GM23338 (cell line): ENCODE measurements around the gene KRTAP5-2. TPM values are rescaled to one million over a fixed set of nuclear protein-coding genes. Genes with fewer than 3 reads are reported as not detected.

Source experiments
- EZH2 ChIP-seq: fragments of 200-600 bp; sonication (generic); IDR thresholded peaks from one replicate; pipeline ENCODE4 v1.8.0; 2017; ENCODE audit warnings: antibody characterized with exemption, mild to moderate bottlenecking, low read depth; ENCODE audit not compliant: unreplicated experiment
- POLR2AphosphoS5 ChIP-seq: IDR thresholded peaks from 2 replicates; pipeline ENCODE4 v1.6.1; 2016; ENCODE audit warnings: antibody characterized with exemption, low read depth
- STAT1 ChIP-seq: IDR thresholded peaks from one replicate; pipeline ENCODE4 v1.6.1; 2016; ENCODE audit warnings: antibody characterized with exemption; ENCODE audit not compliant: unreplicated experiment
- ZNF114 ChIP-seq: fragments of 250-450 bp; sonication (Bioruptor Pico); IDR thresholded peaks from 2 replicates; pipeline ENCODE4 v1.5.0; 2020; ENCODE audit warnings: mild to moderate bottlenecking, moderate library complexity
- ZNF331 ChIP-seq: fragments of 250-450 bp; sonication (Bioruptor Pico); IDR thresholded peaks from 2 replicates; pipeline ENCODE4 v1.5.0; 2020; ENCODE audit warnings: low read depth, mild to moderate bottlenecking, moderate library complexity
- polyA plus RNA-seq: library from polyadenylated mRNA; unstranded; fragments of >200 nt; fragmentation: Nextera tagmentation; extraction: Ambion mirVana; gene quantifications from 2 replicates; pipeline ENCODE4 v1.2.1, GENCODE V29; 2016
- total RNA-seq: library from RNA; depleted of rRNA; stranded (reverse); fragments of >200 nt; shearing (Covaris generic); gene quantifications from 2 replicates; pipeline ENCODE4 v1.2.3, GENCODE V29; 2014
- TF ChIP-seq, protein P1 (sequence below): fragments of 250-450 bp; sonication (Bioruptor Pico); IDR thresholded peaks from 2 replicates; pipeline ENCODE4 v1.5.0; 2020; ENCODE audit warnings: mild to moderate bottlenecking, moderate library complexity
- TF ChIP-seq, protein P2 (sequence below): IDR thresholded peaks from one replicate; pipeline ENCODE4 v1.6.1; 2018; ENCODE audit warnings: antibody characterized with exemption; ENCODE audit not compliant: unreplicated experiment
- TF ChIP-seq, protein P3 (sequence below), 2 experiments: fragments of 200-600 bp in 1 of 2; sonication (generic) in 1 of 2; conservative IDR thresholded peaks; 2 replicates each; pipeline versions ENCODE4 v1.5.1 to v1.6.1; 2016 to 2017; ENCODE audit warnings: antibody characterized with exemption in 2 of 2, low read depth in 2 of 2, mild to moderate bottlenecking in 2 of 2, moderate library complexity in 1 of 2

Gene KRTAP5-2
- total and polyA plus RNA-seq, 2 experiments from 2014 or later, result not detected

DNA sequence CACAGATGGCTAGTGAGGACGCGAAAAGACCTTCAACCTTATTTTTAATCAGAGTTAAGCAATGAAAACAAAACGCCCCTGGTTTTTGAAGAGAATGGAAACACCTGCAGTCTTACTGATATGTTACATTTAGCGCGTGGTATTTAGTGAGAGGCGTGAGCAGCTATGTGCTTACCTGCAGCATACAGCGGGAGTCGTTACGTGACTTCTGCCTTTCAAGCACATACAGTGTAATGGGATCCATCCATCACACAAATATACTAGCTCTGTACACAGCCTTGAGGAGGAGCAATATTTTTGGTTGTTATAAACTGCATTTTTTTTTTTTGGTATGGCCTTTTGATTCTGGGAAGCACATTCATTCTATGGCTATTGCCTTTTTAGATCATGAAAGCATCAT lies 5.5 kb downstream of the KRTAP5-2 start (continued):
- TF ChIP-seq, protein P1, sequence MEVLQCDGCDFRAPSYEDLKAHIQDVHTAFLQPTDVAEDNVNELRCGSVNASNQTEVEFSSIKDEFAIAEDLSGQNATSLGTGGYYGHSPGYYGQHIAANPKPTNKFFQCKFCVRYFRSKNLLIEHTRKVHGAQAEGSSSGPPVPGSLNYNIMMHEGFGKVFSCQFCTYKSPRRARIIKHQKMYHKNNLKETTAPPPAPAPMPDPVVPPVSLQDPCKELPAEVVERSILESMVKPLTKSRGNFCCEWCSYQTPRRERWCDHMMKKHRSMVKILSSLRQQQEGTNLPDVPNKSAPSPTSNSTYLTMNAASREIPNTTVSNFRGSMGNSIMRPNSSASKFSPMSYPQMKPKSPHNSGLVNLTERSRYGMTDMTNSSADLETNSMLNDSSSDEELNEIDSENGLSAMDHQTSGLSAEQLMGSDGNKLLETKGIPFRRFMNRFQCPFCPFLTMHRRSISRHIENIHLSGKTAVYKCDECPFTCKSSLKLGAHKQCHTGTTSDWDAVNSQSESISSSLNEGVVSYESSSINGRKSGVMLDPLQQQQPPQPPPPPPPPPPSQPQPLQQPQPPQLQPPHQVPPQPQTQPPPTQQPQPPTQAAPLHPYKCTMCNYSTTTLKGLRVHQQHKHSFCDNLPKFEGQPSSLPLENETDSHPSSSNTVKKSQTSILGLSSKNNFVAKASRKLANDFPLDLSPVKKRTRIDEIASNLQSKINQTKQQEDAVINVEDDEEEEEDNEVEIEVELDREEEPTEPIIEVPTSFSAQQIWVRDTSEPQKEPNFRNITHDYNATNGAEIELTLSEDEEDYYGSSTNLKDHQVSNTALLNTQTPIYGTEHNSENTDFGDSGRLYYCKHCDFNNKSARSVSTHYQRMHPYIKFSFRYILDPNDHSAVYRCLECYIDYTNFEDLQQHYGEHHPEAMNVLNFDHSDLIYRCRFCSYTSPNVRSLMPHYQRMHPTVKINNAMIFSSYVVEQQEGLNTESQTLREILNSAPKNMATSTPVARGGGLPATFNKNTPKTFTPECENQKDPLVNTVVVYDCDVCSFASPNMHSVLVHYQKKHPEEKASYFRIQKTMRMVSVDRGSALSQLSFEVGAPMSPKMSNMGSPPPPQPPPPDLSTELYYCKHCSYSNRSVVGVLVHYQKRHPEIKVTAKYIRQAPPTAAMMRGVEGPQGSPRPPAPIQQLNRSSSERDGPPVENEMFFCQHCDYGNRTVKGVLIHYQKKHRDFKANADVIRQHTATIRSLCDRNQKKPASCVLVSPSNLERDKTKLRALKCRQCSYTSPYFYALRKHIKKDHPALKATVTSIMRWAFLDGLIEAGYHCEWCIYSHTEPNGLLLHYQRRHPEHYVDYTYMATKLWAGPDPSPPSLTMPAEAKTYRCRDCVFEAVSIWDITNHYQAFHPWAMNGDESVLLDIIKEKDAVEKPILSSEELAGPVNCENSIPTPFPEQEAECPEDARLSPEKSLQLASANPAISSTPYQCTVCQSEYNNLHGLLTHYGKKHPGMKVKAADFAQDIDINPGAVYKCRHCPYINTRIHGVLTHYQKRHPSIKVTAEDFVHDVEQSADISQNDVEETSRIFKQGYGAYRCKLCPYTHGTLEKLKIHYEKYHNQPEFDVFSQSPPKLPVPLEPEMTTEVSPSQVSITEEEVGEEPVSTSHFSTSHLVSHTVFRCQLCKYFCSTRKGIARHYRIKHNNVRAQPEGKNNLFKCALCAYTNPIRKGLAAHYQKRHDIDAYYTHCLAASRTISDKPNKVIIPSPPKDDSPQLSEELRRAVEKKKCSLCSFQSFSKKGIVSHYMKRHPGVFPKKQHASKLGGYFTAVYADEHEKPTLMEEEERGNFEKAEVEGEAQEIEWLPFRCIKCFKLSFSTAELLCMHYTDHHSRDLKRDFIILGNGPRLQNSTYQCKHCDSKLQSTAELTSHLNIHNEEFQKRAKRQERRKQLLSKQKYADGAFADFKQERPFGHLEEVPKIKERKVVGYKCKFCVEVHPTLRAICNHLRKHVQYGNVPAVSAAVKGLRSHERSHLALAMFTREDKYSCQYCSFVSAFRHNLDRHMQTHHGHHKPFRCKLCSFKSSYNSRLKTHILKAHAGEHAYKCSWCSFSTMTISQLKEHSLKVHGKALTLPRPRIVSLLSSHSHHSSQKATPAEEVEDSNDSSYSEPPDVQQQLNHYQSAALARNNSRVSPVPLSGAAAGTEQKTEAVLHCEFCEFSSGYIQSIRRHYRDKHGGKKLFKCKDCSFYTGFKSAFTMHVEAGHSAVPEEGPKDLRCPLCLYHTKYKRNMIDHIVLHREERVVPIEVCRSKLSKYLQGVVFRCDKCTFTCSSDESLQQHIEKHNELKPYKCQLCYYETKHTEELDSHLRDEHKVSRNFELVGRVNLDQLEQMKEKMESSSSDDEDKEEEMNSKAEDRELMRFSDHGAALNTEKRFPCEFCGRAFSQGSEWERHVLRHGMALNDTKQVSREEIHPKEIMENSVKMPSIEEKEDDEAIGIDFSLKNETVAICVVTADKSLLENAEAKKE (CRISPR knock-in tag), result no peak
- TF ChIP-seq EZH2 (no peak), POLR2AphosphoS5 (no peak), ZNF331 (CRISPR knock-in tag) (no peak), ZNF114 (no peak), STAT1 (no peak)
- TF ChIP-seq, protein P2, sequence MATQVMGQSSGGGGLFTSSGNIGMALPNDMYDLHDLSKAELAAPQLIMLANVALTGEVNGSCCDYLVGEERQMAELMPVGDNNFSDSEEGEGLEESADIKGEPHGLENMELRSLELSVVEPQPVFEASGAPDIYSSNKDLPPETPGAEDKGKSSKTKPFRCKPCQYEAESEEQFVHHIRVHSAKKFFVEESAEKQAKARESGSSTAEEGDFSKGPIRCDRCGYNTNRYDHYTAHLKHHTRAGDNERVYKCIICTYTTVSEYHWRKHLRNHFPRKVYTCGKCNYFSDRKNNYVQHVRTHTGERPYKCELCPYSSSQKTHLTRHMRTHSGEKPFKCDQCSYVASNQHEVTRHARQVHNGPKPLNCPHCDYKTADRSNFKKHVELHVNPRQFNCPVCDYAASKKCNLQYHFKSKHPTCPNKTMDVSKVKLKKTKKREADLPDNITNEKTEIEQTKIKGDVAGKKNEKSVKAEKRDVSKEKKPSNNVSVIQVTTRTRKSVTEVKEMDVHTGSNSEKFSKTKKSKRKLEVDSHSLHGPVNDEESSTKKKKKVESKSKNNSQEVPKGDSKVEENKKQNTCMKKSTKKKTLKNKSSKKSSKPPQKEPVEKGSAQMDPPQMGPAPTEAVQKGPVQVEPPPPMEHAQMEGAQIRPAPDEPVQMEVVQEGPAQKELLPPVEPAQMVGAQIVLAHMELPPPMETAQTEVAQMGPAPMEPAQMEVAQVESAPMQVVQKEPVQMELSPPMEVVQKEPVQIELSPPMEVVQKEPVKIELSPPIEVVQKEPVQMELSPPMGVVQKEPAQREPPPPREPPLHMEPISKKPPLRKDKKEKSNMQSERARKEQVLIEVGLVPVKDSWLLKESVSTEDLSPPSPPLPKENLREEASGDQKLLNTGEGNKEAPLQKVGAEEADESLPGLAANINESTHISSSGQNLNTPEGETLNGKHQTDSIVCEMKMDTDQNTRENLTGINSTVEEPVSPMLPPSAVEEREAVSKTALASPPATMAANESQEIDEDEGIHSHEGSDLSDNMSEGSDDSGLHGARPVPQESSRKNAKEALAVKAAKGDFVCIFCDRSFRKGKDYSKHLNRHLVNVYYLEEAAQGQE, result no peak
- TF ChIP-seq, protein P3, sequence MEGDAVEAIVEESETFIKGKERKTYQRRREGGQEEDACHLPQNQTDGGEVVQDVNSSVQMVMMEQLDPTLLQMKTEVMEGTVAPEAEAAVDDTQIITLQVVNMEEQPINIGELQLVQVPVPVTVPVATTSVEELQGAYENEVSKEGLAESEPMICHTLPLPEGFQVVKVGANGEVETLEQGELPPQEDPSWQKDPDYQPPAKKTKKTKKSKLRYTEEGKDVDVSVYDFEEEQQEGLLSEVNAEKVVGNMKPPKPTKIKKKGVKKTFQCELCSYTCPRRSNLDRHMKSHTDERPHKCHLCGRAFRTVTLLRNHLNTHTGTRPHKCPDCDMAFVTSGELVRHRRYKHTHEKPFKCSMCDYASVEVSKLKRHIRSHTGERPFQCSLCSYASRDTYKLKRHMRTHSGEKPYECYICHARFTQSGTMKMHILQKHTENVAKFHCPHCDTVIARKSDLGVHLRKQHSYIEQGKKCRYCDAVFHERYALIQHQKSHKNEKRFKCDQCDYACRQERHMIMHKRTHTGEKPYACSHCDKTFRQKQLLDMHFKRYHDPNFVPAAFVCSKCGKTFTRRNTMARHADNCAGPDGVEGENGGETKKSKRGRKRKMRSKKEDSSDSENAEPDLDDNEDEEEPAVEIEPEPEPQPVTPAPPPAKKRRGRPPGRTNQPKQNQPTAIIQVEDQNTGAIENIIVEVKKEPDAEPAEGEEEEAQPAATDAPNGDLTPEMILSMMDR (conservative IDR thresholded peaks at IDR 0.05; ENCODE audit: low read depth in 2 of 2), result no peak
